Neuronal stem cell (in vitro differentiated cells): Measurements from ENCODE around the gene NPNT.

Experiments used
- DNase-seq: peaks from one replicate; pipeline ENCODE4 v3.0.0-alpha.2; 2013; ENCODE audit warnings: low spot score
- H2AFZ ChIP-seq: one replicate; pipeline ENCODE4 v1.6.1; 2013; ENCODE audit warnings: mild to moderate bottlenecking, low read length, inconsistent platforms
- H2AK5ac ChIP-seq: 2 replicates; pipeline ENCODE4 v1.6.1; 2013; ENCODE audit warnings: low read depth, mild to moderate bottlenecking, inconsistent platforms, low read length, moderate library complexity, mixed read lengths
- H2BK120ac ChIP-seq: 2 replicates; pipeline ENCODE4 v1.6.1; 2013; ENCODE audit warnings: low read depth, mild to moderate bottlenecking, inconsistent platforms, low read length, moderate library complexity, mixed read lengths
- H2BK12ac ChIP-seq: one replicate; pipeline ENCODE4 v1.6.1; 2013; ENCODE audit warnings: low read length, inconsistent platforms
- H2BK15ac ChIP-seq: 2 replicates; pipeline ENCODE4 v1.6.1; 2013; ENCODE audit warnings: mild to moderate bottlenecking, low read length, inconsistent platforms, mixed read lengths
- H2BK5ac ChIP-seq: one replicate; pipeline ENCODE4 v1.6.1; 2013; ENCODE audit warnings: inconsistent platforms, mild to moderate bottlenecking, low read length, moderate library complexity
- H3K14ac ChIP-seq: one replicate; pipeline ENCODE4 v1.6.1; 2013; ENCODE audit warnings: low read length, inconsistent platforms
- H3K18ac ChIP-seq: 2 replicates; pipeline ENCODE4 v1.6.1; 2013; ENCODE audit warnings: low read length, inconsistent platforms
- H3K23ac ChIP-seq: 2 replicates; pipeline ENCODE4 v1.6.1; 2013; ENCODE audit warnings: low read depth, mild to moderate bottlenecking, mixed read lengths, low read length, inconsistent platforms; ENCODE audit not compliant: poor library complexity
- H3K27ac ChIP-seq: replicated peaks from 3 replicates; pipeline ENCODE4 v1.5.1; 2013; ENCODE audit warnings: low read length, inconsistent platforms
- H3K27me3 ChIP-seq, 3 experiments: 2 replicates each; pipeline ENCODE4 v1.6.1; 2013; ENCODE audit warnings: low read length in 3 of 3, mild to moderate bottlenecking in 2 of 3, inconsistent platforms in 1 of 3, low read depth in 1 of 3, mixed read lengths in 1 of 3, moderate library complexity in 1 of 3; ENCODE audit not compliant: control insufficient read depth in 3 of 3, insufficient read depth in 3 of 3
- H3K36me3 ChIP-seq, 2 donors: replicated peaks in 1 of 2; 2 replicates each; pipeline ENCODE4 v1.6.1; 2013; ENCODE audit warnings: low read length in 2 of 2; ENCODE audit not compliant: control insufficient read depth in 2 of 2, insufficient read depth in 2 of 2
- H3K4ac ChIP-seq: 2 replicates; pipeline ENCODE4 v1.6.1; 2013; ENCODE audit warnings: inconsistent platforms, mild to moderate bottlenecking, low read length, moderate library complexity
- H3K4me1 ChIP-seq, 2 donors: 1 replicate in 1 of 2; 2 replicates in 1 of 2; pipeline ENCODE4 v1.6.1; 2013; ENCODE audit warnings: low read length in 2 of 2, low read depth in 1 of 2; ENCODE audit not compliant: control insufficient read depth in 2 of 2, insufficient read depth in 1 of 2
- H3K4me2 ChIP-seq: one replicate; pipeline ENCODE4 v1.6.1; 2013; ENCODE audit warnings: mild to moderate bottlenecking, low read length, inconsistent platforms; ENCODE audit not compliant: insufficient read depth, poor library complexity, severe bottlenecking
- H3K4me3 ChIP-seq, 2 donors: 2 replicates each; pipeline ENCODE4 v1.5.1; 2013; ENCODE audit warnings: low read length in 2 of 2, mild to moderate bottlenecking in 2 of 2, inconsistent platforms in 1 of 2, moderate library complexity in 1 of 2
- H3K79me1 ChIP-seq: one replicate; pipeline ENCODE4 v1.6.1; 2013; ENCODE audit warnings: low read depth, mild to moderate bottlenecking, inconsistent platforms, low read length, moderate library complexity
- H3K9ac ChIP-seq: one replicate; pipeline ENCODE4 v1.6.1; 2013; ENCODE audit warnings: mild to moderate bottlenecking, low read depth, low read length, inconsistent platforms; ENCODE audit not compliant: poor library complexity
- H3K9me3 ChIP-seq, 2 donors: replicated peaks in 1 of 2; 2 replicates each; pipeline versions ENCODE3 to v1.6.1; 2013; ENCODE audit warnings: low read length in 2 of 2, mild to moderate bottlenecking in 2 of 2, inconsistent platforms in 1 of 2, low read depth in 1 of 2, mixed read lengths in 1 of 2, moderate library complexity in 1 of 2; ENCODE audit not compliant: control insufficient read depth in 2 of 2, insufficient read depth in 1 of 2
- H4K8ac ChIP-seq: one replicate; pipeline ENCODE4 v1.6.1; 2013; ENCODE audit warnings: low read depth, mild to moderate bottlenecking, inconsistent platforms, low read length, moderate library complexity
- H4K91ac ChIP-seq: one replicate; pipeline ENCODE4 v1.6.1; 2013; ENCODE audit warnings: low read length, low read depth, mild to moderate bottlenecking, inconsistent platforms; ENCODE audit not compliant: poor library complexity
- WGBS, 2 donors: extraction: QIAGEN DNeasy Blood & Tissue Kit; methylation state at CpG; one replicate each; pipeline ENCODE4 v1.1.7; 2013; ENCODE audit warnings: missing lambda C conversion rate in 2 of 2, mixed read lengths in 1 of 2; ENCODE audit not compliant: insufficient read length in 2 of 2, insufficient replicate concordance in 1 of 2; ENCODE audit errors: extremely low coverage in 2 of 2; 5-methylcytosine and 5-hydroxymethylcytosine counted together

The NPNT gene

GRCh38 chr4:105966051-105966450, 70.8 kb downstream of the NPNT start:
- Histone ChIP-seq H3K4me1 (peaks cover 0 to 4% of the 10 kb centered on the region in 2 donors), H3K14ac (no peak overlapping the region), H3K23ac (no peak overlapping the region), H2AK5ac (no peak overlapping the region), H2BK5ac (no peak overlapping the region), H2BK120ac (no peak overlapping the region), H3K4me3 (no peak overlapping the region), H3K9ac (no peak overlapping the region), H3K36me3 (no peaks in the 10 kb centered on the region), H3K27me3 (no peaks in the 10 kb centered on the region), H2BK15ac (no peak overlapping the region), H3K4ac (no peak overlapping the region), H2AFZ (no peak overlapping the region), H4K8ac (no peak overlapping the region), H3K9me3 (no peaks in the 10 kb centered on the region), H3K4me2 (no peak overlapping the region), H3K79me1 (no peaks in the 10 kb centered on the region), H3K18ac (no peak overlapping the region), H4K91ac (no peak overlapping the region), H2BK12ac (no peak overlapping the region), H3K27ac (no peak overlapping the region)
- no peak for DNase-seq

GRCh38 chr4:105967058-105967658, 71.9 kb downstream of the NPNT start:
- Histone ChIP-seq H3K14ac (no peak overlapping the region), H2BK5ac (no peak overlapping the region), H2AFZ (peak overlapping the region; percentile 51), H2BK15ac (no peak overlapping the region), H3K4me3 (no peak overlapping the region), H3K4ac (no peak overlapping the region), H4K91ac (no peak overlapping the region), H2BK120ac (no peak overlapping the region), H3K23ac (no peak overlapping the region), H3K9me3 (no peaks in the 10 kb centered on the region), H3K36me3 (no peaks in the 10 kb centered on the region), H3K9ac (no peak overlapping the region), H4K8ac (no peak overlapping the region), H3K4me1 (peaks cover 0 to 4% of the 10 kb centered on the region in 2 donors), H3K27me3 (no peaks in the 10 kb centered on the region), H3K27ac (no peak overlapping the region), H3K4me2 (no peak overlapping the region), H3K18ac (no peak overlapping the region), H2AK5ac (no peak overlapping the region), H3K79me1 (no peaks in the 10 kb centered on the region), H2BK12ac (no peak overlapping the region)
- WGBS, 2 donors: no CpG with 5 or more reads among the region's 10 CpGs
- DNase-seq: no peak

GRCh38 chr4:105969575-105969974, 74.3 kb downstream of the NPNT start:
- DNase-seq: no peak
- Histone ChIP-seq H3K18ac (no peak overlapping the region), H3K4me1 (peaks cover 0 to 6% of the 10 kb centered on the region in 2 donors), H2AFZ (no peak overlapping the region), H2BK120ac (no peak overlapping the region), H2BK15ac (no peak overlapping the region), H3K79me1 (no peaks in the 10 kb centered on the region), H3K4me3 (no peak overlapping the region), H4K91ac (no peak overlapping the region), H3K27ac (no peak overlapping the region), H4K8ac (no peak overlapping the region), H2AK5ac (no peak overlapping the region), H3K9ac (no peak overlapping the region), H3K14ac (no peak overlapping the region), H3K4me2 (no peak overlapping the region), H2BK5ac (no peak overlapping the region), H3K4ac (no peak overlapping the region), H3K23ac (no peak overlapping the region), H3K27me3 (no peaks in the 10 kb centered on the region), H2BK12ac (no peak overlapping the region), H3K9me3 (no peaks in the 10 kb centered on the region), H3K36me3 (no peaks in the 10 kb centered on the region)
- WGBS, 2 donors: no CpG with 5 or more reads among the region's 2 CpGs

GRCh38 chr4:105970371-105970770, 75.1 kb downstream of the NPNT start:
- Histone ChIP-seq H3K4ac (no peak overlapping the region), H2BK120ac (no peak overlapping the region), H3K4me3 (no peak overlapping the region), H4K8ac (no peak overlapping the region), H3K9me3 (no peaks in the 10 kb centered on the region), H3K4me2 (no peak overlapping the region), H2BK15ac (no peak overlapping the region), H3K23ac (no peak overlapping the region), H3K9ac (no peak overlapping the region), H3K79me1 (no peaks in the 10 kb centered on the region), H2BK12ac (no peak overlapping the region), H3K4me1 (peaks cover 0 to 6% of the 10 kb centered on the region in 2 donors), H3K18ac (no peak overlapping the region), H3K36me3 (no peaks in the 10 kb centered on the region), H2AFZ (no peak overlapping the region), H3K27me3 (no peaks in the 10 kb centered on the region), H3K27ac (no peak overlapping the region), H3K14ac (no peak overlapping the region), H2BK5ac (no peak overlapping the region), H2AK5ac (no peak overlapping the region), H4K91ac (no peak overlapping the region)
- WGBS, 2 donors: no CpG with 5 or more reads among the region's 1 CpG
- DNase-seq: no peak
